Tibial nerve (tissue), 4 donors: ENCODE data around the gene VN1R5.

Experiments
- EP300 ChIP-seq, 2 donors: sonication (generic); formaldehyde crosslinking; IDR thresholded peaks; one replicate each; pipeline ENCODE4 v1.6.1; 2017; ENCODE audit warnings: antibody characterized with exemption in 2 of 2, mild to moderate bottlenecking in 1 of 2
- POLR2A ChIP-seq, 2 donors: fragments of 450-650 bp; IDR thresholded peaks; one replicate each; pipeline ENCODE4 v1.6.1; 2017; ENCODE audit warnings: antibody characterized with exemption in 2 of 2, mild to moderate bottlenecking in 2 of 2, moderate library complexity in 2 of 2
- TF ChIP-seq, protein P1 (sequence below), 5 experiments: fragments of 200-600 bp in 3 of 5; fragments of 450-650 bp in 2 of 5; sonication (generic) in 3 of 5; IDR thresholded peaks; one replicate each; pipeline ENCODE4 v1.5.1; 2016 to 2019; ENCODE audit warnings: antibody characterized with exemption in 5 of 5, mild to moderate bottlenecking in 3 of 5, moderate library complexity in 2 of 5

DNA sequence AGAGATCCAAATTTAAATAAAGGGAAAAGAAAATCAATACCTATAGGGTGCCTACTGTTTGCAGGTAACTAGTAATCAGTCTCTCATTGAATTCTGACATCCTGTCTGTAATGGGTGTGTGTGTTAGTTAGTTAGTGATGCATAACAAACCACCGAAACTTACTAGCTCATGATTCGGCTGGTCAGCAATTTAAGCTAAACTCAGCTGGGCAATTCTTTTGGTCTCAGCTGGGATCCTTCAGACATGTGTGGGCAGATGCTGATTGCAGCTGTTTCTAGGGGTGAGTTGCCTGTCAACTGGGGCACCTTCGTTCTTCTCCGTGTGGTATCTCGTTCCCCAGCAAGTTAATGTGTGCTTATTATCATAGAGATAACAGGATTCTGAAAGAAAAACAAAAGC is 43.9 kb upstream of the VN1R5 start:
- TF ChIP-seq EP300 (IDR thresholded peaks at IDR 0.05): no peak
- TF ChIP-seq, protein P1, sequence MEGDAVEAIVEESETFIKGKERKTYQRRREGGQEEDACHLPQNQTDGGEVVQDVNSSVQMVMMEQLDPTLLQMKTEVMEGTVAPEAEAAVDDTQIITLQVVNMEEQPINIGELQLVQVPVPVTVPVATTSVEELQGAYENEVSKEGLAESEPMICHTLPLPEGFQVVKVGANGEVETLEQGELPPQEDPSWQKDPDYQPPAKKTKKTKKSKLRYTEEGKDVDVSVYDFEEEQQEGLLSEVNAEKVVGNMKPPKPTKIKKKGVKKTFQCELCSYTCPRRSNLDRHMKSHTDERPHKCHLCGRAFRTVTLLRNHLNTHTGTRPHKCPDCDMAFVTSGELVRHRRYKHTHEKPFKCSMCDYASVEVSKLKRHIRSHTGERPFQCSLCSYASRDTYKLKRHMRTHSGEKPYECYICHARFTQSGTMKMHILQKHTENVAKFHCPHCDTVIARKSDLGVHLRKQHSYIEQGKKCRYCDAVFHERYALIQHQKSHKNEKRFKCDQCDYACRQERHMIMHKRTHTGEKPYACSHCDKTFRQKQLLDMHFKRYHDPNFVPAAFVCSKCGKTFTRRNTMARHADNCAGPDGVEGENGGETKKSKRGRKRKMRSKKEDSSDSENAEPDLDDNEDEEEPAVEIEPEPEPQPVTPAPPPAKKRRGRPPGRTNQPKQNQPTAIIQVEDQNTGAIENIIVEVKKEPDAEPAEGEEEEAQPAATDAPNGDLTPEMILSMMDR (IDR thresholded peaks at IDR 0.05): no peak
- no peak for TF ChIP-seq POLR2A (IDR thresholded peaks at IDR 0.05)
